ENCODE data around the gene UTP25.

DNA sequence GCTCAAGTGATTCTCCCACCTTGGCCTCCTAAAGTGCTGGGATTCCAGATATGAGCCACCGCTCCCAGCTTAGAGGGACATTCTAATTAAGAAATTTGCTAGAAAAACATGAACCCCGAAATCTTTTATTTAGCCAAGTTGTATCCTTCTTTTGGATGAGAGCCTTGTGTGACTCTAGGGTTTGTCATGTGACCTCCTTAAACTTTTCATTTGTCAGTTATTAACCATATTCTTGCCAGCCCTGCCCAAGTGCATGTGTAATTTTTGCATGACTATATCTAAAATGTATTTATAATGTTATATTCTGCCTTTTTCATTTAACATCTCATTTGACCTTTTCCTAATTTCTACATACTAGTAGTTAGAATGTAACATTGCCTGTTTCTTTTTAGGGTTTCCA, 1.9 kb downstream of the UTP25 start:
- TF ChIP-seq POLR2A (IDR thresholded peaks at IDR 0.05; ENCODE audit: low read length) (no peak), GATA1 (IDR thresholded peaks at IDR 0.05; ENCODE audit: low read depth, low read length) (no peak)
